NCI-H774 (cell line): ENCODE data around the gene SERINC4.

Experiments
- DNase-seq: peaks from one replicate; lab custom pipeline; 2025; lab: John Stamatoyannopoulos, UW

Gene SERINC4

DNA sequence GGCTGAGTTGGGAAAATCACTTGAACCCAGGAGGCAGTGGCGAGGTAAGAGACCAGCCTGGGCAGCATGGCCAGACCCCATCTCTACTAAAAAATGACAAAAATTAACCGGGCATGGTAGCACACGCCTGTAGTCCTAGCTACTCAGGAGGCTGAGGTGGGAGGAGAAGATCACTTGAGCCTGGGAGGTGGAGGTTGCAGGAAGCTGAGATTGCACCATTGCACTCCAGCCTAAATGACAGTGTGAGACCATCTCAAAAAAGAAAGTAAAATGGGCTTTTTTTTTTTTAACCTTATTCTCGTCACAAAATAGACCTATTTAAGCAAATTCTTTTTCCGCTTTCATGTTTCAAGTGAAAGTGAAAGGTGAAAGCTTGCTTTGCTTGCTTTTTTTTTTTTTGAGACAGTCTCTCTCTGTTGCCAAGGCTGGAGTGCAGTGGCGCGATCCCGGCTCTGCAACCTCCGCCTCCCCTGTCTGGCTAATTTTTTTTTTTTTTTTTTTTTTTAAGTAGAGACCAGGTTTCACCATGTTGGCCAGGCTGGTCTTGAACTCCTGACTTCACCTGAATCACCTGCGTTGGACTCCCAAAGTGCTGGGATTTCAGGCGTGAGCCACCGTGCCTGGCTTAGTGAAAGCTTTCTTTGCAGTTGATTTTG, 50.2 kb downstream of the SERINC4 start:
- DNase-seq, result no peak

DNA sequence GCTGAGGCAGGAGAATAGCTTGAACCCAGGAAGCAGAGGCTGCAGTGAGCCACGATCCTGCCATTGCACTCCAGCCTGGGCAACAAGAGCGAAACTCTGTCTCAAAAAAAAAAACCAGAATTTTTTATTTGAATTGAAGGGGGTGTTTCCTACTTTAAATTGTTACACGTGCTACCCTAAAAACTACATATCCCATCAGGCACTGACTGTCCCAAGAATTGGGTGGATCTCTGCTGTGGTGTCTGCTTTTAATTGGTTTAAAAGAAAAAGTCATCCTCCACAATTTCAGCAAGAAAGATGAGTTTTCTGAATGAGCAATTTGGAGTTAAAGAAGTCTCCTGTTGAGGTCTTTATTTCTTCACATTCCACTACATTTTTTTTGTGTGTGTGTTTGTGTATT, 51.6 kb downstream of the SERINC4 start:
- DNase-seq, result no peak

DNA sequence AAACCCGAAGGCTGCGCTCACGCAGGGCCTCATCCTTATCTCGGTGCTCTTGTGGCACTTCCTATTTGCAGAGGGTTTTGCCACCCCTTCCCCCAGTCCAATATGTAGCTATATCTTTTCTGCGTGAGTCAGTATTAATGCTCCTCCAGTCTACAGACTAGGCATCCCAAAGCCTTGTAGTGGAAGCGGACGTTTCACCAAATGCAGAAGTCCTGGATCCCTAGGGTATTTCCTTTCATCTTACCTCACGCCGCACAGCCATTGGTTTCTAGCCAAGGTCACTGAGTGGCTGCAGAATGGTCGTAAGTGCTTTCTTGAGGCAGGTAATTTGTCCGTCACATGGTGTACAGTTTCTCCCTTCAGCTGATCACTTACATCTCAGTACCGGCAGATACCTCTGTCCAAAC, 53.1 kb downstream of the SERINC4 start:
- peak; percentile 4 for DNase-seq

DNA sequence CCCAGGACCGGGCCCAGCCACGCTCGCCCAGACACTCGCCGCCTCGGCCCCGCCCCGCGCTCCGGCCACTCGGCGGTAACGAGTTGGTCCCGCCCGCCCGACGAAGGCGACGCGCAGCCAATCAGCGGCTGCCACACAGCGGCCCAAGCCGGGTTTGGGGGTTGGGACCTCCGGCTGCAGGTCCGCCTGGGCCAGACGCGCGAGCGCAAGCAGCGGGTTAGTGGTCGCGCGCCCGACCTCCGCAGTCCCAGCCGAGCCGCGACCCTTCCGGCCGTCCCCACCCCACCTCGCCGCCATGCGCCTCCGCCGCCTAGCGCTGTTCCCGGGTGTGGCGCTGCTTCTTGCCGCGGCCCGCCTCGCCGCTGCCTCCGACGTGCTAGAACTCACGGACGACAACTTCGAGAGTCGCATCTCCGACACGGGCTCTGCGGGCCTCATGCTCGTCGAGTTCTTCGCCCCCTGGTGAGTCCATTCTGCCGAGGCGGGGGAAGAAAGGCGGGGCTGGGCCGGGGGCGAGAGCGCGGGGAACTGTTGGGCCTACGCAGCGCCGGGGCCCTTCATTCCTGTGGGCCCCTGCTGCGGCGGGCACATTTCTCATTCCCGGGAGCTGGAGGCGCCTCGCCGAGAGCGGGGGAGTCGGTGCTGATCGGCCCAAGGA, 53.6 kb downstream of the SERINC4 start, which contains the start of gene PDIA3:
PDIA3 (plus strand) TSS at position 194 of the 658 bp plus-strand sequence; CDS start at position 296, 102 bp downstream.
- DNase-seq, result peak; percentile 82
